ENCODE data around the gene STARD3. TPM values are rescaled to one million over a fixed set of nuclear protein-coding genes. Genes with fewer than 3 reads are reported as not detected.
A peak's percentile ranks its signal among the peaks of the same experiment; 100 is the strongest.

The STARD3 gene
- total RNA-seq, 1 donor from 2014 or later, result 62.0 TPM

- H3K36me3 Mint-ChIP-seq, result no peaks in the 10 kb centered on the region
- no peak for TF ChIP-seq CTCF (conservative IDR thresholded peaks at IDR 0.05)
- DNase-seq (ENCODE audit: extremely low spot score, unreplicated experiment), result no peak
- no peaks in the 10 kb centered on the region for H3K4me1 Mint-ChIP-seq (ENCODE audit: unreplicated experiment)
- H3K4me3 Mint-ChIP-seq, result no peak overlapping the region
- H3K9me3 Mint-ChIP-seq, result no peaks in the 10 kb centered on the region
- H3K27me3 Mint-ChIP-seq, result peaks cover 92% of the 10 kb centered on the region
- H3K27ac Mint-ChIP-seq, result no peak overlapping the region
These were observed 24.6 kb upstream of the STARD3 start for GRCh38 chr17:39612291-39612894.

- TF ChIP-seq CTCF (conservative IDR thresholded peaks at IDR 0.05), result no peak
- Mint-ChIP-seq H3K27me3 (peaks cover 90% of the 10 kb centered on the region), H3K4me1 (ENCODE audit: unreplicated experiment) (no peaks in the 10 kb centered on the region), H3K36me3 (no peaks in the 10 kb centered on the region), H3K9me3 (no peaks in the 10 kb centered on the region), H3K27ac (no peak overlapping the region), H3K4me3 (no peak overlapping the region)
- no peak for DNase-seq (ENCODE audit: extremely low spot score, unreplicated experiment)
These were observed 23.9 kb upstream of the STARD3 start for GRCh38 chr17:39612935-39613464.

- Mint-ChIP-seq H3K27ac (no peak overlapping the region), H3K4me3 (no peak overlapping the region), H3K27me3 (peaks cover 90% of the 10 kb centered on the region)
These were observed 22.3 kb upstream of the STARD3 start for GRCh38 chr17:39614545-39615157.

GRCh38 chr17:39615434-39615833 lies 21.5 kb upstream of the STARD3 start:
- Mint-ChIP-seq H3K27ac (no peak overlapping the region), H3K36me3 (no peaks in the 10 kb centered on the region), H3K4me3 (peak overlapping the region; percentile 76), H3K9me3 (no peaks in the 10 kb centered on the region), H3K27me3 (peaks cover 86% of the 10 kb centered on the region), H3K4me1 (ENCODE audit: unreplicated experiment) (no peaks in the 10 kb centered on the region)
- DNase-seq (ENCODE audit: extremely low spot score, unreplicated experiment), result no peak
- TF ChIP-seq CTCF (conservative IDR thresholded peaks at IDR 0.05), result no peak

More at GRCh38 chr17:39614545-39615157, 22.3 kb upstream of the STARD3 start:
- H3K9me3 Mint-ChIP-seq, result no peaks in the 10 kb centered on the region
- no peak for DNase-seq (ENCODE audit: extremely low spot score, unreplicated experiment)
- no peak for TF ChIP-seq CTCF (conservative IDR thresholded peaks at IDR 0.05)
- no peaks in the 10 kb centered on the region for H3K4me1 Mint-ChIP-seq (ENCODE audit: unreplicated experiment)
- no peaks in the 10 kb centered on the region for H3K36me3 Mint-ChIP-seq

- no peak for TF ChIP-seq CTCF (conservative IDR thresholded peaks at IDR 0.05)
- no peaks in the 10 kb centered on the region for H3K36me3 Mint-ChIP-seq
- H3K4me1 Mint-ChIP-seq (ENCODE audit: unreplicated experiment), result peaks cover 4% of the 10 kb centered on the region
- H3K9me3 Mint-ChIP-seq, result no peaks in the 10 kb centered on the region
- DNase-seq (ENCODE audit: extremely low spot score, unreplicated experiment), result no peak
- peak overlapping the region; percentile 76 for H3K4me3 Mint-ChIP-seq
- no peak overlapping the region for H3K27ac Mint-ChIP-seq
- H3K27me3 Mint-ChIP-seq, result peaks cover 81% of the 10 kb centered on the region
These were observed 19.9 kb upstream of the STARD3 start for GRCh38 chr17:39617100-39617445.
